Adrenal gland (tissue), 12 donors: Measurements from ENCODE around the gene ABCC11. TPM values are rescaled to one million over a fixed set of nuclear protein-coding genes. Genes with fewer than 3 reads are reported as not detected.
A peak's percentile ranks its signal among the peaks of the same experiment; 100 is the strongest.

Experiments
- DNase-seq, 7 donors: peaks; one replicate each; pipeline ENCODE4 v3.0.0-alpha.2; 2019 to 2020
- H3K27ac ChIP-seq, 5 donors: fragments of 200-600 bp; sonication (generic) in 4 of 5; 1 replicate in 3 of 5; 2 replicates in 2 of 5; pipeline versions ENCODE4 v1.5.1 to v1.8.0; 2016 to 2020; ENCODE audit warnings: mild to moderate bottlenecking in 1 of 5
- H3K27me3 ChIP-seq: fragments of 200-600 bp; 2 replicates; pipeline ENCODE4 v1.8.0; 2021
- H3K36me3 ChIP-seq, 2 donors: fragments of 200-600 bp; replicated peaks in 1 of 2; 1 replicate in 1 of 2; 2 replicates in 1 of 2; pipeline versions ENCODE4 v1.5.1 to v1.8.0; 2018 to 2022
- H3K4me1 ChIP-seq, 2 donors: fragments of 200-600 bp; replicated peaks in 1 of 2; 1 replicate in 1 of 2; 2 replicates in 1 of 2; pipeline versions ENCODE4 v1.5.1 to v1.8.0; 2018 to 2021
- H3K4me3 ChIP-seq, 4 donors: fragments of 200-600 bp; sonication (generic) in 3 of 4; one replicate each; pipeline ENCODE4 v1.5.1; 2016 to 2018
- H3K9me3 ChIP-seq, 3 donors: fragments of 200-600 bp; sonication (generic) in 1 of 3; replicated peaks in 1 of 3; 1 replicate in 2 of 3; 2 replicates in 1 of 3; pipeline versions ENCODE4 v1.5.1 to v1.8.0; 2016 to 2021
- CTCF ChIP-seq, 6 experiments: fragments of 450-650 bp in 4 of 6; fragments of 200-600 bp in 2 of 6; sonication (generic) in 1 of 6; IDR thresholded peaks; 1 replicate in 5 of 6; 2 replicates in 1 of 6; pipeline versions ENCODE4 v1.5.1 to v1.8.0; 2016 to 2021; ENCODE audit warnings: antibody characterized with exemption in 6 of 6, mild to moderate bottlenecking in 2 of 6, moderate library complexity in 1 of 6
- POLR2A ChIP-seq, 2 donors: fragments of 450-650 bp; IDR thresholded peaks; one replicate each; pipeline ENCODE4 v1.6.1; 2017; ENCODE audit warnings: antibody characterized with exemption in 2 of 2, mild to moderate bottlenecking in 2 of 2, moderate library complexity in 1 of 2
- WGBS, 4 donors: extraction: QIAGEN DNeasy Blood & Tissue Kit in 2 of 4; methylation state at CpG; one replicate each; pipeline versions ENCODE4 v1.1.5 to v1.1.7; 2013 to 2017; 5-methylcytosine and 5-hydroxymethylcytosine counted together
- intact Hi-C, 2 donors: fragments of 100-400 bp; cut with DNase I; formaldehyde crosslinking; loops; one replicate each; pipeline versions ENCODE4 v1.14.1 to v1.15.0; 2022 to 2023
- polyA plus RNA-seq, 3 donors: library from polyadenylated mRNA; stranded (reverse); fragments of 200-250 nt in 2 of 3; fragments of 350-450 nt in 1 of 3; fragmentation: Illumina TruSeq in 1 of 3; extraction: RNeasy Lipid Tissue Mini Kit (QIAGEN cat#74804) in 1 of 3; gene quantifications; one replicate each; pipeline ENCODE4 v1.2.3, GENCODE V29; 2013 to 2014
- total RNA-seq, 9 donors: library from RNA; depleted of rRNA in 4 of 9; stranded (reverse); fragments of >200 nt in 4 of 9; fragments of 120-200 nt in 1 of 9; fragmentation: NEBNext Ultra II Directional in 1 of 9; extraction: Animal tissue kit (Norgen Biotek cat#: 25700) in 1 of 9; gene quantifications; one replicate each; pipeline versions ENCODE4 v1.1.0 to v1.2.4, GENCODE V29; 2013 to 2023
- donor health status: healthy with polysubstance abuse.
- donor health status: Bipolar disorder and iron deficiency.
- donor health status: DM: yes; HTN: yes; CAD: no.
- donor health status: DM: no; HTN: no; CAD: no.
- donor health status: DM: no; HTN: no; CAD: no.
- donor health status: DM: yes; HTN: yes; CAD: no.

The ABCC11 gene
- total and polyA plus RNA-seq, 12 donors: 0.17 to 0.74 (median 0.27) TPM; not detected in 3

GRCh38 chr16:48123104-48123788 is 124.1 kb downstream of the ABCC11 start:
- intact Hi-C loops: no loop called here
- peak; percentile 78 to 91 (median 83) for DNase-seq
- no peaks in the 10 kb centered on the region for H3K9me3 ChIP-seq
- TF ChIP-seq POLR2A (IDR thresholded peaks at IDR 0.05): no peak
- TF ChIP-seq CTCF (IDR thresholded peaks at IDR 0.05): no peak
- H3K36me3 ChIP-seq: no peaks in the 10 kb centered on the region
- 36 to 44% (median 40%) methylated on average over 5 of the region's 5 CpGs for WGBS, 4 donors
- H3K4me1 ChIP-seq: peaks cover 0 to 8% of the 10 kb centered on the region in 2 donors
- H3K27me3 ChIP-seq: no peaks in the 10 kb centered on the region
- no peak overlapping the region for H3K4me3 ChIP-seq
- H3K27ac ChIP-seq: peak overlapping the region in 1 of 5 donors; percentile 61

GRCh38 chr16:48121276-48121675 is 126.1 kb downstream of the ABCC11 start:
- intact Hi-C loops: no loop called here
- TF ChIP-seq CTCF (IDR thresholded peaks at IDR 0.05) (no peak), POLR2A (IDR thresholded peaks at IDR 0.05) (no peak)
- Histone ChIP-seq H3K27me3 (no peaks in the 10 kb centered on the region), H3K9me3 (no peaks in the 10 kb centered on the region), H3K4me1 (peaks cover 0 to 4% of the 10 kb centered on the region in 2 donors), H3K4me3 (no peak overlapping the region), H3K27ac (no peak overlapping the region), H3K36me3 (no peaks in the 10 kb centered on the region)
- no peak for DNase-seq
- 71 to 97% (median 85%) methylated on average over 5 of the region's 5 CpGs for WGBS, 4 donors

- Histone ChIP-seq H3K36me3 (no peaks in the 10 kb centered on the region), H3K4me3 (no peak overlapping the region), H3K9me3 (no peaks in the 10 kb centered on the region), H3K27me3 (no peaks in the 10 kb centered on the region), H3K27ac (no peak overlapping the region), H3K4me1 (peaks cover 0 to 4% of the 10 kb centered on the region in 2 donors)
- 89 to 96% (median 95%) methylated on average over 2 of the region's 2 CpGs for WGBS, 4 donors
- no peak for TF ChIP-seq POLR2A (IDR thresholded peaks at IDR 0.05)
- TF ChIP-seq CTCF (IDR thresholded peaks at IDR 0.05): no peak
- intact Hi-C loops: no loop called here
- no peak for DNase-seq
These were observed 128.5 kb downstream of the ABCC11 start for GRCh38 chr16:48118841-48119240.

- Histone ChIP-seq H3K27me3 (no peaks in the 10 kb centered on the region), H3K4me3 (no peak overlapping the region), H3K9me3 (no peaks in the 10 kb centered on the region), H3K4me1 (no peaks in the 10 kb centered on the region), H3K27ac (no peak overlapping the region), H3K36me3 (no peaks in the 10 kb centered on the region)
- peak; percentile 31 to 60 (median 46) for TF ChIP-seq CTCF (IDR thresholded peaks at IDR 0.05)
- TF ChIP-seq POLR2A (IDR thresholded peaks at IDR 0.05): no peak
- intact Hi-C loops: no loop called here
- 57 to 66% (median 62%) methylated on average over 13 to 22 of the region's 22 CpGs for WGBS, 4 donors
- peak; percentile 24 to 58 (median 45) for DNase-seq
These were observed 129.9 kb downstream of the ABCC11 start for GRCh38 chr16:48117217-48118105.
